H9 (cell line): ENCODE results near the gene ERAL1. TPM values are rescaled to one million over a fixed set of nuclear protein-coding genes. Genes with fewer than 3 reads are reported as not detected.

Experiments used
- DNase-seq: peaks from one replicate; pipeline ENCODE4 v3.0.0-alpha.2; 2017
- H2AFZ ChIP-seq: one replicate; pipeline ENCODE4 v1.6.1; 2013; ENCODE audit warnings: mild to moderate bottlenecking, low read length, control low read depth, moderate library complexity
- H2AK5ac ChIP-seq: 2 replicates; pipeline ENCODE4 v1.6.1; 2013; ENCODE audit warnings: low read length, control low read depth, mixed read lengths; ENCODE audit not compliant: insufficient read length
- H2BK120ac ChIP-seq: one replicate; pipeline ENCODE4 v1.6.1; 2013; ENCODE audit warnings: low read depth, mild to moderate bottlenecking, low read length, control low read depth, inconsistent platforms; ENCODE audit not compliant: poor library complexity, severe bottlenecking
- H2BK12ac ChIP-seq: 2 replicates; pipeline ENCODE4 v1.6.1; 2013; ENCODE audit warnings: low read length, control low read depth, mixed read lengths, low read depth; ENCODE audit not compliant: insufficient read length
- H2BK15ac ChIP-seq: 2 replicates; pipeline ENCODE4 v1.6.1; 2013; ENCODE audit warnings: low read depth, low read length, control low read depth
- H2BK20ac ChIP-seq: one replicate; pipeline ENCODE4 v1.6.1; 2013; ENCODE audit warnings: low read depth, mild to moderate bottlenecking, low read length, control low read depth, inconsistent platforms; ENCODE audit not compliant: poor library complexity, severe bottlenecking
- H2BK5ac ChIP-seq: 2 replicates; pipeline ENCODE4 v1.6.1; 2013; ENCODE audit warnings: low read length, control low read depth, mixed read lengths; ENCODE audit not compliant: insufficient read length
- H3K14ac ChIP-seq: 2 replicates; pipeline ENCODE4 v1.6.1; 2013; ENCODE audit warnings: low read length, control low read depth; ENCODE audit not compliant: insufficient read depth
- H3K18ac ChIP-seq: 2 replicates; pipeline ENCODE4 v1.6.1; 2013; ENCODE audit warnings: low read depth, mild to moderate bottlenecking, mixed read lengths, low read length, control low read depth; ENCODE audit not compliant: insufficient read length
- H3K23ac ChIP-seq: 2 replicates; pipeline ENCODE4 v1.6.1; 2013; ENCODE audit warnings: low read length, control low read depth, mixed read lengths, low read depth; ENCODE audit not compliant: insufficient read length
- H3K23me2 ChIP-seq: 2 replicates; pipeline ENCODE4 v1.6.1; 2013; ENCODE audit warnings: low read depth, mild to moderate bottlenecking, mixed read lengths, low read length, control low read depth; ENCODE audit not compliant: insufficient read length, poor library complexity, severe bottlenecking
- H3K27ac ChIP-seq: 2 replicates; pipeline ENCODE4 v1.5.1; 2013; ENCODE audit warnings: low read length, control low read depth, mixed read lengths, low read depth; ENCODE audit not compliant: insufficient read length
- H3K27me3 ChIP-seq: 2 replicates; pipeline ENCODE4 v1.6.1; 2013; ENCODE audit warnings: low read length, control low read depth, inconsistent platforms; ENCODE audit not compliant: insufficient read depth
- H3K4ac ChIP-seq: 2 replicates; pipeline ENCODE4 v1.6.1; 2013; ENCODE audit warnings: low read depth, mild to moderate bottlenecking, control low read depth, inconsistent platforms, low read length, moderate library complexity
- H3K4me1 ChIP-seq: 2 replicates; pipeline ENCODE4 v1.6.1; 2013; ENCODE audit warnings: low read length, control low read depth, inconsistent platforms; ENCODE audit not compliant: insufficient read depth
- H3K4me2 ChIP-seq: 2 replicates; pipeline ENCODE4 v1.6.1; 2013; ENCODE audit warnings: low read length, control low read depth, mixed read lengths; ENCODE audit not compliant: insufficient read length, insufficient read depth
- H3K56ac ChIP-seq: 2 replicates; pipeline ENCODE4 v1.6.1; 2013; ENCODE audit warnings: low read depth, mild to moderate bottlenecking, mixed read lengths, low read length, control low read depth; ENCODE audit not compliant: insufficient read length
- H3K79me1 ChIP-seq: 2 replicates; pipeline ENCODE4 v1.6.1; 2013; ENCODE audit warnings: low read depth, mild to moderate bottlenecking, moderate library complexity, low read length, control low read depth, inconsistent platforms; ENCODE audit not compliant: insufficient read depth, poor library complexity, severe bottlenecking
- H3K79me2 ChIP-seq: 2 replicates; pipeline ENCODE4 v1.6.1; 2013; ENCODE audit warnings: low read length, control low read depth, inconsistent platforms; ENCODE audit not compliant: insufficient read depth
- H3K9ac ChIP-seq: 2 replicates; pipeline ENCODE4 v1.6.1; 2013; ENCODE audit warnings: low read length, control low read depth, mixed read lengths; ENCODE audit not compliant: insufficient read length; ENCODE audit errors: extremely low read depth
- H3K9me3 ChIP-seq: one replicate; pipeline ENCODE4 v1.6.1; 2013; ENCODE audit warnings: low read depth, low read length, inconsistent platforms; ENCODE audit not compliant: control insufficient read depth
- H3T11ph ChIP-seq: one replicate; pipeline ENCODE4 v1.6.1; 2013; ENCODE audit warnings: mild to moderate bottlenecking, low read length, control low read depth, inconsistent platforms
- H4K20me1 ChIP-seq: one replicate; pipeline ENCODE4 v1.6.1; 2013; ENCODE audit not compliant: control insufficient read depth, insufficient read length, insufficient read depth
- H4K5ac ChIP-seq: 2 replicates; pipeline ENCODE4 v1.6.1; 2013; ENCODE audit warnings: low read depth, mild to moderate bottlenecking, mixed read lengths, low read length, control low read depth; ENCODE audit not compliant: insufficient read length
- H4K8ac ChIP-seq: replicated peaks from 2 replicates; pipeline ENCODE4 v1.6.1; 2013; ENCODE audit warnings: low read length, control low read depth, mixed read lengths, low read depth; ENCODE audit not compliant: insufficient read length
- H4K91ac ChIP-seq: 2 replicates; pipeline ENCODE4 v1.6.1; 2013; ENCODE audit warnings: low read depth, mild to moderate bottlenecking, moderate library complexity, mixed read lengths, low read length, control low read depth; ENCODE audit not compliant: insufficient read length
- H3K27ac Mint-ChIP-seq, 3 experiments: 2 replicates in 2 of 3; 3 replicates in 1 of 3; pipeline ENCODE4 v1.8.0; 2020 to 2021; ENCODE audit warnings: mixed read lengths in 3 of 3, mild to moderate bottlenecking in 1 of 3, moderate library complexity in 1 of 3
- H3K27me3 Mint-ChIP-seq: 2 replicates; pipeline ENCODE4 v1.8.0; 2021; ENCODE audit warnings: low read depth, mild to moderate bottlenecking, moderate library complexity, mixed read lengths
- H3K36me3 Mint-ChIP-seq, 3 experiments: 2 replicates in 2 of 3; 3 replicates in 1 of 3; pipeline ENCODE4 v1.8.0; 2020 to 2021; ENCODE audit warnings: low read depth in 3 of 3, mixed read lengths in 3 of 3; ENCODE audit not compliant: insufficient read depth in 1 of 3
- H3K4me1 Mint-ChIP-seq, 2 experiments: 2 replicates each; pipeline ENCODE4 v1.8.0; 2020; ENCODE audit warnings: mixed read lengths in 2 of 2
- H3K4me3 Mint-ChIP-seq, 2 experiments: 2 replicates in 1 of 2; 3 replicates in 1 of 2; pipeline ENCODE4 v1.8.0; 2020 to 2021; ENCODE audit warnings: mild to moderate bottlenecking in 2 of 2, mixed read lengths in 2 of 2, moderate library complexity in 1 of 2
- H3K9me3 Mint-ChIP-seq, 2 experiments: 2 replicates in 1 of 2; 3 replicates in 1 of 2; pipeline ENCODE4 v1.8.0; 2020; ENCODE audit warnings: mild to moderate bottlenecking in 2 of 2, mixed read lengths in 2 of 2, moderate library complexity in 1 of 2
- CTCF ChIP-seq: fragments of 200-600 bp; sonication (generic); conservative IDR thresholded peaks from 3 replicates; pipeline ENCODE4 v1.8.0; 2021; ENCODE audit warnings: antibody characterized with exemption, mild to moderate bottlenecking
- WGBS: extraction: QIAGEN DNeasy Blood & Tissue Kit; methylation state at CpG from one replicate; pipeline ENCODE4 v1.1.7; 2013; ENCODE audit warnings: missing lambda C conversion rate, low lambda C conversion rate, mixed read lengths; ENCODE audit not compliant: insufficient read length; ENCODE audit errors: extremely low coverage; 5-methylcytosine and 5-hydroxymethylcytosine counted together
- total RNA-seq: library from RNA; stranded (reverse); gene quantifications from 2 replicates; pipeline ENCODE4 v1.2.1, GENCODE V29; 2021

ERAL1 gene
- total RNA-seq, 1 experiment from 2014 or later = 67.8 TPM

- Histone ChIP-seq H2BK20ac (no peak overlapping the region), H3K79me2 (peaks cover 21% of the 10 kb centered on the region; the same call in 1 of the 2 replicates), H4K5ac (no peak overlapping the region), H3T11ph (no peak overlapping the region), H3K27ac (no peak overlapping the region), H2AFZ (no peak overlapping the region), H2AK5ac (no peak overlapping the region), H3K4me1 (no peaks in the 10 kb centered on the region), H2BK120ac (no peak overlapping the region), H4K20me1 (no peaks in the 10 kb centered on the region), H3K4ac (no peak overlapping the region), H3K27me3 (no peaks in the 10 kb centered on the region), H3K9ac (no peak overlapping the region), H3K56ac (no peak overlapping the region), H3K14ac (no peak overlapping the region), H2BK15ac (no peak overlapping the region), H2BK5ac (no peak overlapping the region), H3K18ac (no peak overlapping the region), H3K79me1 (peaks cover 5% of the 10 kb centered on the region), H2BK12ac (no peak overlapping the region), H3K23ac (no peak overlapping the region), H4K8ac (no peak overlapping the region), H3K23me2 (peaks cover 6% of the 10 kb centered on the region), H3K9me3 (no peaks in the 10 kb centered on the region), H3K4me2 (no peak overlapping the region), H4K91ac (no peak overlapping the region)
- no peak for DNase-seq
- peaks cover 3 to 7% (median 5%) of the 10 kb centered on the region in 3 experiments; a peak in 5 of 7 replicates for H3K36me3 Mint-ChIP-seq
- H3K9me3 Mint-ChIP-seq = no peaks in the 10 kb centered on the region
- peaks cover 8 to 14% of the 10 kb centered on the region in 2 experiments for H3K4me1 Mint-ChIP-seq
- H3K4me3 Mint-ChIP-seq = no peak overlapping the region
- no peak for TF ChIP-seq CTCF
- WGBS = no CpG with 5 or more reads among the region's 2 CpGs
- no peaks in the 10 kb centered on the region for H3K27me3 Mint-ChIP-seq
- peak overlapping the region; percentile 50 to 81 (median 63); a peak in 4 of 7 replicates for H3K27ac Mint-ChIP-seq
Measured at GRCh38 chr17:28839221-28839620, 15.6 kb upstream of the ERAL1 start.
